ENCODE data around the gene ABHD16B. TPM values are rescaled to one million over a fixed set of nuclear protein-coding genes. Genes with fewer than 3 reads are reported as not detected.

ABHD16B gene
- total and polyA plus RNA-seq, 2 of the 13 experiments (the other 11 are each of a cell fraction or from before 2014, with no cell fraction given): not detected

DNA sequence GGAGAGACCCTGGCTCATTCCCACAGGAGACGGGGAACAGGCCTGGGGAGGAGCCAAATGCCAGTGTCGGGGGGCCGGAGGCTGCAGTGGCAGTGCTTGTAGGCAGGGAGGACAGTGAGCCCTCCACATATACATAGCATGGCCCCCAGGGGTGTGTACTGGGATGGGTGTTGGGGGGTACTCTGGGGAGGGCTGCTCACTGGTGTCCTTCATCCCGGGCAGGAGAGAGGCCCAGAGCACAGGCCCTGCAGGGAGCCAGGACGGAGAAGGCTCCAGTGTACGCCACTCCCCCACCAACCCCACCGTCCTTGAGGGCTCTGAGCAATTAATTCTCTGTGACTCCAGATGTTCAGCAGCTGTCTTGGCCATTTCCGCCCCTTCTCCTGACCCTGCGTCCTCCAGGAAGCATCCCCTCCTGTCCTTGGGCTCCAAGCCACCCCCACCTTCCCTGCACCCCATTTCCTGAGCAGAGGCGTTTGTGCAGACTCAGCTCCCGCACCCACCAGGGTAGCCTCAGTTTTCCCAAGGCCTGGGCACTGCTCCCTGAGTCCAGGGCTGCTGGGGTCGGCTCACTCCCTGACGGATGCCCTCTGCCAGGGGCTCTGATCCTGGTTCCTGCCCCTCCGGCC, 3.4 kb upstream of the ABHD16B start (continued):
- TF ChIP-seq, protein P1, sequence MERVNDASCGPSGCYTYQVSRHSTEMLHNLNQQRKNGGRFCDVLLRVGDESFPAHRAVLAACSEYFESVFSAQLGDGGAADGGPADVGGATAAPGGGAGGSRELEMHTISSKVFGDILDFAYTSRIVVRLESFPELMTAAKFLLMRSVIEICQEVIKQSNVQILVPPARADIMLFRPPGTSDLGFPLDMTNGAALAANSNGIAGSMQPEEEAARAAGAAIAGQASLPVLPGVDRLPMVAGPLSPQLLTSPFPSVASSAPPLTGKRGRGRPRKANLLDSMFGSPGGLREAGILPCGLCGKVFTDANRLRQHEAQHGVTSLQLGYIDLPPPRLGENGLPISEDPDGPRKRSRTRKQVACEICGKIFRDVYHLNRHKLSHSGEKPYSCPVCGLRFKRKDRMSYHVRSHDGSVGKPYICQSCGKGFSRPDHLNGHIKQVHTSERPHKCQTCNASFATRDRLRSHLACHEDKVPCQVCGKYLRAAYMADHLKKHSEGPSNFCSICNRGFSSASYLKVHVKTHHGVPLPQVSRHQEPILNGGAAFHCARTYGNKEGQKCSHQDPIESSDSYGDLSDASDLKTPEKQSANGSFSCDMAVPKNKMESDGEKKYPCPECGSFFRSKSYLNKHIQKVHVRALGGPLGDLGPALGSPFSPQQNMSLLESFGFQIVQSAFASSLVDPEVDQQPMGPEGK (CRISPR knock-in tag; IDR thresholded peaks at IDR 0.05): peak; percentile 63
- TF ChIP-seq SSRP1 (CRISPR knock-in tag; IDR thresholded peaks at IDR 0.05): 0 out of 2 replicates have a peak, but pooled peaks have one; percentile 37
- 0 out of 2 replicates have a peak, but pooled peaks have one; percentile 29 for TF ChIP-seq ZFY (CRISPR knock-in tag; IDR thresholded peaks at IDR 0.05)
- TF ChIP-seq MIXL1 (CRISPR knock-in tag; IDR thresholded peaks at IDR 0.05): 0 out of 2 replicates have a peak, but pooled peaks have one; percentile 8
- TF ChIP-seq, protein P2, sequence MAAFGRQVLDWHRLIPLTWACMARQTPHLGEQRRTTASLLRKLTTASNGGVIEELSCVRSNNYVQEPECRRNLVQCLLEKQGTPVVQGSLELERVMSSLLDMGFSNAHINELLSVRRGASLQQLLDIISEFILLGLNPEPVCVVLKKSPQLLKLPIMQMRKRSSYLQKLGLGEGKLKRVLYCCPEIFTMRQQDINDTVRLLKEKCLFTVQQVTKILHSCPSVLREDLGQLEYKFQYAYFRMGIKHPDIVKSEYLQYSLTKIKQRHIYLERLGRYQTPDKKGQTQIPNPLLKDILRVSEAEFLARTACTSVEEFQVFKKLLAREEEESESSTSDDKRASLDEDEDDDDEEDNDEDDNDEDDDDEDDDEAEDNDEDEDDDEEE (CRISPR knock-in tag; IDR thresholded peaks at IDR 0.05): peak; percentile 77; the same call in 1 of the 2 replicates
- TF ChIP-seq ZNF234 (CRISPR knock-in tag; conservative IDR thresholded peaks at IDR 0.05): no peak
- TF ChIP-seq SAFB2 (CRISPR knock-in tag; IDR thresholded peaks at IDR 0.05; ENCODE audit: borderline replicate concordance, low read depth): no peak
- TF ChIP-seq PCBP1 (IDR thresholded peaks at IDR 0.05; ENCODE audit: borderline replicate concordance, low read depth, low read length): peak; percentile 49; the same call in 1 of the 2 replicates
- TF ChIP-seq MED13 (CRISPR knock-in tag; IDR thresholded peaks at IDR 0.05): 0 out of 2 replicates have a peak, but pooled peaks have one; percentile 2
- TF ChIP-seq ZBTB21 (CRISPR knock-in tag; IDR thresholded peaks at IDR 0.05): 0 out of 2 replicates have a peak, but pooled peaks have one; percentile 25
- TF ChIP-seq, protein P3, sequence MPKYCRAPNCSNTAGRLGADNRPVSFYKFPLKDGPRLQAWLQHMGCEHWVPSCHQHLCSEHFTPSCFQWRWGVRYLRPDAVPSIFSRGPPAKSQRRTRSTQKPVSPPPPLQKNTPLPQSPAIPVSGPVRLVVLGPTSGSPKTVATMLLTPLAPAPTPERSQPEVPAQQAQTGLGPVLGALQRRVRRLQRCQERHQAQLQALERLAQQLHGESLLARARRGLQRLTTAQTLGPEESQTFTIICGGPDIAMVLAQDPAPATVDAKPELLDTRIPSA (CRISPR knock-in tag; IDR thresholded peaks at IDR 0.05; ENCODE audit: borderline replicate concordance): no peak
- TF ChIP-seq ZNF772 (CRISPR knock-in tag; IDR thresholded peaks at IDR 0.05): peak; percentile 13; the same call in 1 of the 2 replicates
- TF ChIP-seq TFE3 (CRISPR knock-in tag; IDR thresholded peaks at IDR 0.05): no peak
- TF ChIP-seq ZBTB7A (CRISPR knock-in tag; IDR thresholded peaks at IDR 0.05): peak; percentile 4; the same call in 1 of the 2 replicates
- TF ChIP-seq CSRNP1 (CRISPR knock-in tag; IDR thresholded peaks at IDR 0.05): 0 out of 2 replicates have a peak, but pooled peaks have one; percentile 37
- TF ChIP-seq HMGXB4 (CRISPR knock-in tag; IDR thresholded peaks at IDR 0.05; ENCODE audit: borderline replicate concordance in 1 of 2, low read depth in 1 of 2): no peak

Measured in HepG2 (cell line).